Stimulated activated CD4-positive, alpha-beta T cell treated with anti-CD3 and anti-CD28 coated beads, Interleukin-2, amount 100 ng/mL, for 24 hours (primary cell): ENCODE measurements around the gene A4GALT.

ENCODE experiments used
- DNase-seq, 2 donors: peaks; one replicate each; pipeline ENCODE4 v3.0.0-alpha.2; 2020

A4GALT gene

DNA sequence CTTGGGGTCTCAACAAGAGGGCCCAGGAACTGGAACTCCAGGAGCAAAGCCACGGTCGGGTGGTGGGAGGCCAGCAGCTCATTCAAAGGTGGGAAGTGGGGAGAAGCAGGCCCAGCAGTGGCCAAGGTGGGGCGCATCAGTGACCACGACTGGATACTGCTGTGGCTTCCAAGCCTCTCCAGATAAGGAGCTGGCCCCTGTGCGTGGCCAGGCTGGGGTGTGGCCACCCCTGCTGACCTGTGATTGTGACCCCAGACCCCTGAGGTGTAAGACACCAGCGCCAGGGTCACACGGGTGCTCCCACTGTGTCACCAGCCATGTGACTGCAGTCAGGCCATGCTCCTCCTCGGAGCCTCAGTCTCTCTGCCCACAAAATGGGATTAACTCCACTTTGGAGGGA, 20.3 kb downstream of the A4GALT start:
- DNase-seq = no peak

DNA sequence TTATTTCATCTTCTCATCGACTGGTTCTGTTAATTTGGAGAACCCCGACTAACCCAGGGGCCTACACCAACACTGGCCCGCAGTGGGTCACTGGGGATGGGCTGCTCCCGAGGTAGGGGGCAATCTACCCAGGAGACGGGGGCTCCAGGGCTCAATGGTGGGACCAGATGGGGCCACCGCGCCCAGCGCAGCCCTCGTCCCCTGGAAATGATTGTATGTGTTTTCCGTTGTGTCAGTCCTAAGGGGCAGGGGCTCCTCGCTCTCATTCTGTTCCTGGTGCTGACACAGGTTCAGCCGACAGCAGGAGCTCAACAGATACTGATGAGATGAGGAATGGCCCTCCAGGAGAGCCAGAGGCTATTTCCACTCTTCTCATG, 20.7 kb downstream of the A4GALT start:
- no peak for DNase-seq

DNA sequence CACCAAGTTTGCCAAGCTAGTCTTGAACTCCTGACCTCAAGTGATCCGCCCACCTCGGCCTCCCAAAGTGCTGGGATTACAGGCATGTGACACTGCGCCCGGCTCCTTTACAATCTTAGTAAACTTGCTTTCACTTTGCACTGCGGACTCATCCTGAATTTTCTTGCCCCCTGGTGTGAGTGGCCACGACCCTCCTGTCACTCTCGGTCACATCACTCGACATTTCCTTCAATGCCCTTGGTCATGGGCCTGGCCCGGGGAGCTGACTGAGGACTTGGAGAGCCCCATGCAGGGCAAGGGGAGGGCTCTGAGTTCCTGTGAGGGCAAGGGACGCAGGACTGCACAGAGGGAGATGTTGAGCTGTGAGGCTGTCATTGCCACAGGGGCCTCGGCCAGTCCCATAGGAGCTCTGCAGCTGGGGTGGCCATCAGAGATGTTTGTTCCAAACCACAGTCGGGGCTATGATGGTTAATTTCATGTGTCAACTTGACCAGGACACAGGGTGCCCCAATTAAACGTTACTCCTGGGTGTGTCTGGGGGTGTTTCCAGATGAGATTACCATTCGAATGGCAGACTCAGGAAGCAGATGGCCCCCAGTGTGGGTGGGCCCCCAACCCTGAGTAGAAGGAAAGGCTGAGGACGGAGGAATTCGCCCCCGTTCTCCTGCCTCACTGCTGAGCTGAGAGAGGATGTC, 21.2 kb downstream of the A4GALT start:
- no peak for DNase-seq

GRCh38 chr22:42697542-42698013, 23.1 kb downstream of the A4GALT start:
- no peak for DNase-seq

GRCh38 chr22:42696331-42696967, 24.2 kb downstream of the A4GALT start:
- no peak for DNase-seq

GRCh38 chr22:42695294-42695693, 25.4 kb downstream of the A4GALT start:
- no peak for DNase-seq

DNA sequence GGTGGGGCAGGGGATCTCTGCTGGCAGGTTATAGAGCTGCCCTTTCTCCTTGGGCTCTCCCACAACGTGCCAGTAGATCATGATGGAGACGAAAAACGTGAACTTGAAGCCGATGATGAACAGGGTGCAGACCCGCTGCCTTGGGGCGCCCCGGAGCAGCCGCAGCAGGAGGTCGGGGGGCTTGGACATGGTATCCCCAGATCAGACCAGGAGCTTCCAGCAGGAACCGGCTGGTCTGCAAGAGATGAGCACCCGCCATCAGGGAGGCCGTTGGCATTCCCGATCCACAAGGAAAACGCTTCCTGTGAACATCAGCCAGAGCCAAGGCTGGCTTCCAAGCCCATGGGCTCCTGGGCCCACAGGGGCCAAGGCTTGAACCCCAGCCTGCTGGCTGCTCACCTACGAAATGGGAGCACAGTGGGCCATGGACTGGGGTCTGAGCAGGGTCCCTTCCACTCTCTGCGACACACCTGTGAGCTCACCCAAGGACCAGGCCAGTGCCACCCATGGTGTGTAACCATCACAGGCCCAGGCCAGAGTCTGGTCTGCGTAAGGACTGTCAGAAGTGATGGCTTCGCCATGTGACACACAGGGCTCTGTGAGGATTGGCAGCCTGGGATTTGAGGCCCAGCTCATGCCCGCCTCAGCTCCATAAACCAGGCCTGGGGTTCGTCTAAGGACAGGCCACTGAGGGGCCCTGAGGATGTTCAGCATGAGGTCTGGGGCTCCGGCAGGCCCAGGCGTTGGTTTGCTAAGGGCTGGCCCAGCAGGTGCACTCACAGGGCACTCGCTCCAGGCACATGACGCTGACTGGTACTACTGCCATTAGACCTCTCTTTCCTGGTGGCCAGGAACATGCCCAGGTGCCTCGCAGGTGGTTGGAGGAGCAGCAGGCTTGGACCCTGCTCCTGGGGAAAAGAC, 26.6 kb downstream of the A4GALT start:
- DNase-seq = no peak

- DNase-seq = no peak
Observed at GRCh38 chr22:42693055-42693762, 27.5 kb downstream of the A4GALT start.

- no peak for DNase-seq
Observed at GRCh38 chr22:42692239-42693054, 28.2 kb downstream of the A4GALT start.

- DNase-seq = no peak
Observed at GRCh38 chr22:42691440-42691839, 29.2 kb downstream of the A4GALT start.

- no peak for DNase-seq
Observed at GRCh38 chr22:42688241-42689211, 32.1 kb downstream of the A4GALT start.

DNA sequence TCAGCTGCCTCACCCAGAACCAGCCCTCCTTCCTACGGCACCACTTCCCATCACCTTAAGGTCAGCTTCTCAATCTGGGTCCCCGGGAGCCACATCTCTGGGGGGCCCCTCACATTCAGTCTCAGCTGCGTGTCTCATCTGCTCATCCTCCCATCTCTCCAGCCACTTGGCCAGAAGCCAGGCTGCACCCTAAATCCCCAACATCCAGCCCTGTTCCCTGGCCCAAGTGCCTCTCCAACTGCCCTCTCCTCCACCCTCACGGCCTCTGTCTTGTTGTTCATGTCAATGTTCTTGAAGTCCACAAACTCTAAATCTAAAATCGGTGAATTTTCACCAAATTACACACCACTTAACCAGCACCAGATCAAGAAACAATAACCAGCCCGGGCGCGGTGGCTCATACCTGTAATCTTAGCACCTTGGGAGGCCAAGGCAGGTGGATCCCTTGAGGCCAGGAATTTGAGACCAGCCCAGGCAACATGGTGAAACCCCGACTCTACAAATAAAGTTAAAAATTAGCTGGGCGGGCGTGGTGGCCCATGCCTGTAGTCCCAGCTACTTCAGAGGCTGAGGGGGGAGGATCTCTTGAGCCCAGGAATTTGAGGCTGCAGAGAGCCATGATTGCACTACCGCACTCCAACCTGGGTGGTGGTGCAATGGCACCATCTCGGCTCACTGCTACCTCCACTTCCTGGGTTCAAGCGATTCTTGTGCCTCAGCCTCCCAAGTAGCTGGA, 33.7 kb downstream of the A4GALT start:
- DNase-seq = no peak

GRCh38 chr22:42685941-42686653, 34.6 kb downstream of the A4GALT start:
- DNase-seq = no peak

DNA sequence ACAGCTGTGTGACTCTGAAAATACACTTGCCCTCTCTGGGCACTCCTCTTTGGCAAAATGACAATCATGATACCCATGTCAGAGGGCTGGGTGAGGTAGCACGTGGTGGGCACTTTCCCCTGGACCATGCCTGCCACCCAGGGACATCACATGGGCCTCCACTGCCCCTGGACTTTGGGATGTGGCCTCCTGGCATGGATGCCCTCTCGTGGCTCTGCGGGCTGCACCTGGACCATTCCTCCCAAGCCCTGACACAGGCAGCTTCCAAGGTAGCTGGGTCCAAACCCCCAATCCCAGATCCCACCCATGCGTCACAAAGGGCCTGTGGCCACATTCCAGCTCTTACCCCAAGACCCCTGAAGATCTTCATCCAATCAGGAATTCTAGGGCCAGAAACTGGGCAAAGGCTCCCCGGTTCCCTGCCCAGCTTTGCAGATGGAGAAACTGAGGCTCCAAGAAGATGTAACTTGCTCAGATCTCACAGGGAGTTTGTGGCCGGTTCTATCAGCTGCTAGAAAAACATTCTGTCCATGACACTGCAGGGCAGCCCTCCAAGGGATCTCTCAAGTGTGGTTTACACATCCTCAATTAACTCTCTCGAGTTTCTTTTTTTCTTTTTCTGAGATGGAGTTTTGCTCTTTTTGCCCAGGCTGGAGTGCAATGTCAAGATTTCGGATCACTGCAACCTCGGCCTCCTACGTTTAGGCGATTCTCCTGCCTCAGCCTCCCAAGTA, 36.0 kb downstream of the A4GALT start:
- DNase-seq = no peak

DNA sequence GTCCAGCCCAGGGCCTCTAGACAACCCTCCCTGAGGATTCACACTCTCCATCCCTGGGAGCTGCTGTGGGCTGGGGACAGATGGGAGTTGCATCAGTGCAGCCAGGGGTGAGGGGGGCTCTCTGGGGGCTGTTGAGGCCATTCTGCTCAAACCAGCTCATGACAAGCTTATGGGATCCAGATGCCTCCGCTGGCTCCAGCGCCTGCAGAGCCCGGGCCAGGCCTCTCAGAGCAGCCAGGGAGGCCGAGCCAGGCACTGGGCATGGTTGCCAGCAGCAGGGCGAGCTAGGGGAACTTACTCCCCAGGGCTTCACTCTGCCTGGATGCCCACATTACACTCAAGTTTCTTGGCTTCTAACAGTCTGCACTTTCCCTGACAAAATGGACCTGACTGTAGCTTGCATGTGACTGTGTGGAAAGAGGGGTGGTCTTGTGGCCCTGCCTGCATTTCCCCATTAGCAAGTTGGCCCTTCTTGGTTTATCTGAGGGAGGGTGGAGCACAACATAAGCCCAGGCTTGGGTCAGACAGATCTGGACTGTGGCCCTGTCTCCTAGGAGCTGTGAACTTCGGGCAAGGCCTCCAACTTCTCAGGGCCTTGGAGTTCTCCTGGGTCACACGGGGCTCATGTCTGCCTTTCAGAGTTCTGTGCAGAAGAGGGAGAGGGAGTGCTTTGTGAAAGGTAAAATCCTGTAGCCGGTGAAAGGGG, 36.9 kb downstream of the A4GALT start:
- no peak for DNase-seq

DNA sequence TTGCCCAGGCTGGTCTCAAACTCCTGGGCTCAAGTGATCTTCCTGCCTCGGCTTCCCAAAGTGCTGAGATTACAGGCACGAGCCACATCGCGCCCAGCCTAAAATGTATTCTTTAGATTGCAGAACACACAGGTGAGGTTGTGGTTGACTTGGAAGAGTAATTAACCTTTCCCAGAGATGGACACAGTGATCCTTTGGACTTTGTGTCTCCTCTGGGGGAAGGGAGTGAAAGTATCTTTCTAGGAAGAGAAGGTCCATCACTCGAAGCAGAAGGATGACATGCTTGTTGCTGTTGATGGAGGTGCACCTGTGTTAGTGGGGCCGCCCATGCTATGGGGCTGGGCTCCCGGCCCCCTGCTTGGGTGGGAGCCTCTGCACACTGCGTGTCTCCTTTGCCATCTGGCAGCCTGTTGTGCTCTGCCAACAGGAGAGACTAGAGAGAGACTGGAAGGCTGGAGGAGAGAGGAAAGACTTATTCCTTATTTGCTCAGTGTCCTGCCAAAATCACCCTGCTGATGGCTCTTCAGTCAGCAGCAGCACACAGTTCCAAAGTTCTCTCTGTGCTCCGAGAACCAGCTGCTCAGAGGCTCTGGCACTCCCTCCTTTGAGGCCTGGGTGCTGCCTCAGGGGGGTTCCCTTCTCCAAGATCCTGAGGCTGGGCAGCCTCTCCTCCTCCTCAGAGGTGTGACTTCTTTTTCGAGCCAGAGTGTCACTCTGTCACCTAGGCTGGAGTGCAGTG, 38.4 kb downstream of the A4GALT start:
- no peak for DNase-seq

DNA sequence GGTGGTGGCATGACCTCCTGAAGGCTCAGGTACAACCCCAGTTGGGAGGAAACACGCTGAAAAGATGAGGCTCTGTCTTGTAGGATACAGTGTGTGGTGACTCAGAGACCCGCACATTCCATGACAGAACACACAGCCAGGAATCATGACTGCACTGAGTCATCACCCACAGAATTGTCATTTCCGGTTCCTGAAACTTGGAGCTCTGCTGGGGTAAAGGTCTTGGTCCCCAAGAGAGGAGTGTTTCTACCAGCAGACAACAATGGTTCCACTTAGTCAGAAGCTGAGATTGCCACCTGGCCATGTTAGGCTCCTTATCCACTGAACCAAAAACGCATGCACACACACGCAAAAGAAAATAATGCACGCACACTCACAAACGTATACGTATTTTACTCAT, 40.0 kb downstream of the A4GALT start:
- peak in 1 of 2 donors; percentile 18 for DNase-seq
